ENCODE data around the gene SLC19A1. TPM values are rescaled to one million over a fixed set of nuclear protein-coding genes. Genes with fewer than 3 reads are reported as not detected.

SLC19A1 gene
- total RNA-seq, 4 donors from 2014 or later: 6.5 to 18.3 (median 8.1) TPM

DNA sequence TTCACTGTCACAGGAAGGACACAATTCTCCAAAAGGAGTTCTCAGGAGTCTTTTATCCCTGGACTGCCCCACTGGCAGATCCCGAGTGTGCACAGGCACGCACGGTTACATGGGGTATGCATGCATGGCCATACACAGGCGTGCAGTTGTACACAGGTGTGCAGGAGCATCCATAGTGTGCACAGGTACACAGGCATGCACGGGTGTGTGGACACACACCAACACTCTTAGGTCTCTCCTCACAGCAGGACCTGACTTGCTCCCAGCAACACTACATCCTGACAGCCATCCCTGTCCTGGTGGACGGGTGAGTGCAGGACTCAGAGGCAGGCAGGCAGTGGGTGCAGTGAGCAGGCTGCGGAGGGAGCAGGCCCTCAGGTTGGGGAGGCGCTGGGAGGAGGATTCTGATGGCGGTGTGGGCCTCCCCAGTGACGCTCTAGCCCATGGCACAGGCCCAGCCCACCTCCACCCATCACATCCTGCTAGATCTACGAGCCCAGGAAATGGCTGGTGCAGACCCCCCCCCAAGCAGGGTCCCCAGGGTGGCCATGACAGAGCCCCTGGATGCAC is 28.4 kb downstream of the SLC19A1 start:
- TF ChIP-seq, protein P1, sequence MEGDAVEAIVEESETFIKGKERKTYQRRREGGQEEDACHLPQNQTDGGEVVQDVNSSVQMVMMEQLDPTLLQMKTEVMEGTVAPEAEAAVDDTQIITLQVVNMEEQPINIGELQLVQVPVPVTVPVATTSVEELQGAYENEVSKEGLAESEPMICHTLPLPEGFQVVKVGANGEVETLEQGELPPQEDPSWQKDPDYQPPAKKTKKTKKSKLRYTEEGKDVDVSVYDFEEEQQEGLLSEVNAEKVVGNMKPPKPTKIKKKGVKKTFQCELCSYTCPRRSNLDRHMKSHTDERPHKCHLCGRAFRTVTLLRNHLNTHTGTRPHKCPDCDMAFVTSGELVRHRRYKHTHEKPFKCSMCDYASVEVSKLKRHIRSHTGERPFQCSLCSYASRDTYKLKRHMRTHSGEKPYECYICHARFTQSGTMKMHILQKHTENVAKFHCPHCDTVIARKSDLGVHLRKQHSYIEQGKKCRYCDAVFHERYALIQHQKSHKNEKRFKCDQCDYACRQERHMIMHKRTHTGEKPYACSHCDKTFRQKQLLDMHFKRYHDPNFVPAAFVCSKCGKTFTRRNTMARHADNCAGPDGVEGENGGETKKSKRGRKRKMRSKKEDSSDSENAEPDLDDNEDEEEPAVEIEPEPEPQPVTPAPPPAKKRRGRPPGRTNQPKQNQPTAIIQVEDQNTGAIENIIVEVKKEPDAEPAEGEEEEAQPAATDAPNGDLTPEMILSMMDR (IDR thresholded peaks at IDR 0.05; ENCODE audit: low read depth): no peak

GRCh38 chr21:45513003-45513717 is 29.1 kb downstream of the SLC19A1 start:
- TF ChIP-seq, protein P1 (IDR thresholded peaks at IDR 0.05; ENCODE audit: low read depth): no peak

DNA sequence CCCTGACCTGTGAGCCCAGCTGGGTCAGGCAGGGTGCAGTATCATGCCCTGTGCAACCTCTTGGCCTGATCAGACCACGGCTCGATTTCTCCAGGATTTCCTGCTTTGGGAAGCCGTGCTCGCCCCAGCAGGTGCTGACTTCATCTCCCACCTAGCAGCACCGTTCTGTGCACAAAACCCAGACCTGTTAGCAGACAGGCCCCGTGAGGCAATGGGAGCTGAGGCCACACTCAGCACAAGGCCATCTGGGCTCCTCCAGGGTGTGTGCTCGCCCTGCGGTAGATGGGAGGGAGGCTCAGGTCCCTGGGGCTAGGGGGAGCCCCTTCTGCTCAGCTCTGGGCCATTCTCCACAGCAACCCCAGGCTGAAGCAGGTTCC is 29.6 kb downstream of the SLC19A1 start:
- TF ChIP-seq, protein P1 (IDR thresholded peaks at IDR 0.05; ENCODE audit: low read depth): no peak

- TF ChIP-seq, protein P1 (IDR thresholded peaks at IDR 0.05; ENCODE audit: low read depth): no peak
Observed at GRCh38 chr21:45511661-45512431, 30.4 kb downstream of the SLC19A1 start.

- TF ChIP-seq, protein P1 (IDR thresholded peaks at IDR 0.05; ENCODE audit: low read depth): no peak
Observed at GRCh38 chr21:45511007-45511406, 31.2 kb downstream of the SLC19A1 start.

GRCh38 chr21:45510466-45510955 is 31.7 kb downstream of the SLC19A1 start:
- TF ChIP-seq, protein P1 (IDR thresholded peaks at IDR 0.05; ENCODE audit: low read depth): no peak

All from subcutaneous adipose tissue (tissue), 4 donors.